GM10847 (cell line): ENCODE measurements around the gene SLC35D3.

Source experiments
- POLR2A ChIP-seq: IDR thresholded peaks from 2 replicates; pipeline ENCODE4 v1.6.1; 2011; ENCODE audit not compliant: insufficient read length; ENCODE audit errors: extremely low read depth

The SLC35D3 gene

DNA sequence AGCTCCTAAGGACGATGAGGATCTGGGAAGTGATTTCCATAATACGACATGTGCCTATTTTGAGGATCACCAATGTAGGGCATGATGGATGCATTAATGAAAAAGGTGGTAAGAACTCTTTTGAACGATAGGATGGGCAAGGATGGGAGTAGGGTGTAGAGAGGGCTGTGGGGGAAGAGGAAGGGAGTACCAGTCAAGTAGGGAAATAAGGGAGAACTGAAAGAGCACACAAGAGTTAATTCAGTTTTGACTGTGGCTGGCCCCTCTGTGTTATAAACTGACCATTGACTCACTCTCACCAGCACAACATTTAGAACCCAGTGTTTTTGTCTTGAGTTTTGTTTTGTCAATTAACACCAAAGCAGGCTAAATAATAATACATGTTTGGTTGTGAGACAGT lies 33.0 kb downstream of the SLC35D3 start:
- TF ChIP-seq POLR2A = no peak

DNA sequence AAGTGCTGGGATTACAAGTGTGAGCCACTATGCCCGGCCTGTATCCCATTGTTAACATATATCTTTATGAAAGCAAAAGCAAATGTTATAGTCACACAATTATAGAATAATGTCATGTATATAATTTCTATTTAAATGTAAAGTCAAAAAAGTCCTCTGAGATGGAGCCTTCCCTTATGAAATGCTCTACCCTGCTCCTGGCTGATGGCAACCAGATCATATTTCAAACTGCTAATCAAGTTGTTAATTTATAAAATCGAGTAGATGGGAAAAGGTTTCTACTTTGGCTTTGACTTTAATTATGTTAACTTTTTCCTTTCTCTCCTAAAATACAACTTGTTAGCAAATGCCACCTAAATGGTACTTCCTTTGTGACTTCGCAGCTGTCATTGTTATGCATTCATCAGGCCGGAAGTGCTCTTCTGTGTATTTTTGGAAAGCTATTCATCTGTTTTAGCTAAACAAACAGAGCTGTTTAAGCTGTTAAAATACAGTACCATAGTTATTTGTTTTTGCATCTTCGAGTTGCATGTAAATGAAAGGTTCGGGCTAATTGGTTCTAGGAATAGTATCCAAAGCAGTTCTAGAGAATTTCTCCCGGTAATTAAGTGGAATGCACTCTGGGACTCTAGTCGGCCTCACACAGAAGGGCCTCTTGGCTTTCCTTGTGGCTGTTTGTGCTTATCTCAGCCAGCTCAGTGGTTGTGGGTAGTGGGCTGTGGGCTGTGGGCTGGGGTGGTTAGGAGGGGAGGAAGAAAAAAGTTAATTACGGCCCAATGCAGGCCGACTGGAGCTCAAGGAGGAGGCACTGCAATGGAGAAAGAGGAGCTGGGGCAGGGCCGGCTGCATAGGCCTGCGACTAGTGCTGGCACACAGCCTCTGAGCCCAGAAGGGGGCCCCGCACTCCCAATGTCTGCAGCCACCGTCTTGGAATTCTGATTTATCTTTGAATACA lies 34.8 kb downstream of the SLC35D3 start:
- no peak for TF ChIP-seq POLR2A

DNA sequence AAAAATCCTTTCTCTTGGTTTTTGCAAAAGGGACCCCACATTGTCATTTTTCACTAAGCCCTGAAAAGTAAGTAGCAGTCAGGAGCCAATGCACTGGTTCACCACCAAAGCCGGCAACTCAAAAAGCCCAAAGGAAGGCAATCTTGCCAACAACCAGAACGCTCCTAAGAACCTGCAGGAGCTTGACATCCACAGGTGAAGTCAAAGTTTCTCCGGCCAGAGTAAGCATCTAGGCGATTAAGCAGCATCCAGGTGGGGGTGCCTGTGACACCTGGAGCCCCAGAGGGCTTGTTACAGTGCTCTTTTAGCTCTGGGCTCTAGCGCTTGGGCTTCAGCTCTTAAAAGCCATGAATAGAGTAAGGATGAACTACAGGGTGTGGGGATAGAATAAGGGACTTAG lies 36.1 kb downstream of the SLC35D3 start:
- no peak for TF ChIP-seq POLR2A

DNA sequence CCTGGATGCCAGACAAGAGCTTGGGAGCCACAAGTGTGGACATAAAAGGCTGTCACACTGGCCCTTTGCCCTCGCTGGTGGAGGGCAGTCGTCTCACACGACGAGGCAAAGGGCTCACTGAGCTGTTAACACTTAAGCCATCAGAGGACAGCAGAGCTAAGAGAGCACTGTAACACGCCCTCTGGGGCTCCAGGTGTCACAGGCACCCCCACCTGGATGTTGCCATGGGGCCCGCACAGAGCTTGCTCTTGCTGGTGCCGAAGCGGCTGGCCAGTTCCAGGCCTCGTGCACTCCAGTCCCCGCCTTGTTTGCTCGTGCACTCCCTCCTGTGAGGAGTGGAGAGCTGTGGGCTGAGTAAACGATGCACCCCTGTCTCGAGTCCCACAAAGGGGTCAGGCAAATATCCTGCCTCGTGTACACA lies 37.4 kb downstream of the SLC35D3 start:
- TF ChIP-seq POLR2A = no peak

DNA sequence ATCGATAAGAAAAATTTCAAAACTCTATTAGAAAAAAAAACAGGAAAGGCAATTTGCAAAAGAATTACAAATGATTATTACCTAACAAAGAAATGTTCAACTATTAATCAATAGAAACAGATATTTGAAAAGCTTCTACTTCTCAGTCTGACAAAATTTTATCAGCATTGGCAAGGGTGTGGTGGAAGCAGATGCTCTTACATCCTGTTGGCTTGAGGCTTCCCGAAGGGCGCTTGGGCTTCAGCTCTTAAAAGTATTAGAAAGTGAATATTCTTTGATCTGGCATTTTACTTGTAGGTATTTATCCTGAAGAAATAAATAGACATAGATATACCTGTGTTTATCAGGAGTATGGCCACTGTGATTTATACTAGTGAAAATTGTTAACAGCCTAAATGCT lies 38.7 kb downstream of the SLC35D3 start:
- TF ChIP-seq POLR2A = no peak

DNA sequence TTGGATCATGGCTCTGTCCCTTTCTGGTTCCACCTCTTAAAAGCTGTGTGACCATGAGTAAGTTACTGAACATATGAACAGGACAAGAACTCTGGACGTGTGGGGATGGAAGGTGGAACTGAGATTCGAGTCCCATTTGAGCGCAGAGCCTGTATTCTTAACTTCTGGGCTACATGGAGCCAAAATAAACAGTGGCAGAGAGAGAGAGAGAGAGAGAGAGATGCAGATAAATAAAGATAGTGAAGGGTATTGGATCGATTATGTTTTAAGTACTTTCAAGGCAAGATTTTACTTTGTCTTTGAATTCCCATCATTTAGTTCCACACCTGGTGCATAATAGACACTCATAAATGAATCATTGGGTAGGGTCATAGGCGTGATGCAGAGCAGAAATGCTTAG lies 39.7 kb downstream of the SLC35D3 start:
- no peak for TF ChIP-seq POLR2A

DNA sequence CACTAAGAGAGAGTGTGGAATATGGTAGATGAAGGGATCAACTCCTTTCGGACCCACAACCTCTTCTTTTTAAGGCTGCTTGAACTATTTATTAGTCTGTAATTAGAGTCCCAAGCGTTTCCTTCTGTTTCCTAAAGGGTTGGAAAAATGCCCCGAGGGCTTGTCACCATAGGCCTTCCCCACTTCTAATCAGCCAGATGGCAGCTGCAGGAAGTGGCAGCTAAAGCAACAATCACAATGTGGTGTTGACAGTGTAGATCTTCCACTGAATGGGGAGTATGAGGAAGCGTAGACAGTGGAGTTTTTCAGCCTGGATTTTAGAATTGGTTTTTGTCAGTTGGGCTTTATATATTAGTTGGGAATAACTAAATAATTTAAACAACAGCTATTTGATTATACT lies 40.6 kb downstream of the SLC35D3 start:
- no peak for TF ChIP-seq POLR2A

DNA sequence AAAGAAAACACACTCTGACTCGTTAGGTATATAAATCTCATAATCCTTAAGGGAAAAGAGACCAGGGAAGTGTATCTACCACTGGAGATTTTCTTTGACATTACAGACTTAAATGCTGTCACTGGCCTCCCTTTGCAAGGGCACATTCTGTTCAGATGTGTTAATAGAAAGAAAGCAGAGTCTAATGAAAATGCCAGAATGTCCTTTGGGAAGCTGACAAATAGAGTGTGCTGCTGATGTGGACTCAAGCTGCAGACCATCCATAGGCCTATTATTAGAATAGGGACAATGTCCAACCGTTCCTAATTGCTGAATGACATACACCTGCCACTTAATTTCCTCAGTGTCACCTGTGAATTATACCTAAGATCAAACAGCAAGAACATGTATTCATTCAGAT lies 41.2 kb downstream of the SLC35D3 start:
- TF ChIP-seq POLR2A = no peak

DNA sequence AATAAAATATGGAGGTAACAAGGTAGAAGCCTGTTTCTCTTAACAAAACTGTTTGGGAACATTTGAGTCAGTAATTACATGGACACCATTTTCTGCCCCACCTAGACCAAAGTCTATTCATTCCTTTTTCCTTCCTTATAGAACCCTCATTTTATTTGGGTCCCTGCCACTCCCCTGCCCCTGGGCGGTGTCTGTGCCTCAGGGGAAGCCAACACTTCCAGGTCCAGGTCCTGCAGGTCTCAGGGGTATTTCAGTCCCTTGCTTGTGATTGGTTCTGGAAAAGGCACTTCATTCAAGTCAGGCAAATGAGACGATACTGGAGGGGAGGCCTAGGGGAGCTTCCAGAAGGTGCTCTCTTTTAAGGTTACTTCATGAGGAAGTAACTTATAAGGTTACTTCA lies 42.3 kb downstream of the SLC35D3 start:
- TF ChIP-seq POLR2A = no peak

DNA sequence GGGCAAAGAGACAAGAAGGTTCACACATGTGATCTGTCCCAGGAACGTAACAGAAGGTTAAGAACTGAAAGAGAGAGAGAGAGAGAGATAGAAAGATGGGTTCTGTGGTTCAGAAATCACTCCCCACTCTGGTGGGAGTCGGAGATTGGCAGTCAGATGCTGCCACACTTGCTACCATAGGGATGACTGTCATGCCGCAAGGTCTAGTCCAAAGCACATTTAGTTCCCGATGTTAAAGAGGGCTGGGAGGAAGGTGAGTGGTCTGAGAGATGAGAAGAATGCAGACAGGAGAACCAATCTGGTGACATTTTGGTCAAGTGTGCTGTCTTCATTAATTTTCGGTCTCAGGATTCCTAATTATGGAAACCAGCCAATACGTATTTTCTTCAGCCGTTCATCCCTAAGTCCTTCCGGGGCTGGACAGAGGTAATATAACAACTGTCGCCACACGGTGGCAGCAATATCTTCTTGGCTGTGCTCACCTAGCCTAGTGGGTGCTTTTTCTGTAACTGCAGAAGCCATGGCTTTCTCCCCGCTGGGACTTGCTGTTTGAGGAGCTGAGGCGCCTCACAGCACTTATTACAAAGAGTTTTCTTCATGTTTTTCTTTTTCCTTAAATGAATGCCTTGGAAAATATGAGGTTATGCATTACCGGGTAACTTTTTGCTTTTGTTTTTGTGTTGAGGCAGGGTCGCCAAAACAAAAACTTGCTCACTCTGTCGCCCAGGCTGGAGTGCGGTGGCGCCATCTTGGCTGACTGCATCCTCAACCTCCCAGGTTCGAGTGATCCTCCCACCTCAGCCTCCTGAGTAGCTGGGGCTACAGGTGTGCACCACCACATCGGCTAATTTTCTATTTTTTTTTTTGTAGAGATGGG lies 46.0 kb downstream of the SLC35D3 start:
- no peak for TF ChIP-seq POLR2A

DNA sequence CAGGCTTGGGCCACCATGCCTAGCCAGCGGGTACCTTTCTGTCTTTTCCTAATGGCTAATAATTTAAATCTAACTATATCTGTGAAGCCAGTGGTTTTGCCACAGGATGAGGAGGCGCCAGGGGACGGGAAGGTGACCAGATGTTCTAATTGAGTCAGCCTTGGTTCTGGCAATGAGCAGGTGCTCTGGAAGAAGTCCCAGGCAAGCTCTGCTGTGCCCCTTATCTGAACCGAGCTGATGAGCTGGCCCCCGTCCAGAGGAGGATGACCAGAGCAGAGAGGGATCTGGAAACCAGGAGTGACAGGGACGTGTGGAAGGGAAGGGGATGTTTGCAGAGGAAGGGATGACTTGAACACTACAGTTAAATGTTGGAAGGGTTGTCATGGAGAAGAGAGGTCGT lies 46.7 kb downstream of the SLC35D3 start:
- no peak for TF ChIP-seq POLR2A

DNA sequence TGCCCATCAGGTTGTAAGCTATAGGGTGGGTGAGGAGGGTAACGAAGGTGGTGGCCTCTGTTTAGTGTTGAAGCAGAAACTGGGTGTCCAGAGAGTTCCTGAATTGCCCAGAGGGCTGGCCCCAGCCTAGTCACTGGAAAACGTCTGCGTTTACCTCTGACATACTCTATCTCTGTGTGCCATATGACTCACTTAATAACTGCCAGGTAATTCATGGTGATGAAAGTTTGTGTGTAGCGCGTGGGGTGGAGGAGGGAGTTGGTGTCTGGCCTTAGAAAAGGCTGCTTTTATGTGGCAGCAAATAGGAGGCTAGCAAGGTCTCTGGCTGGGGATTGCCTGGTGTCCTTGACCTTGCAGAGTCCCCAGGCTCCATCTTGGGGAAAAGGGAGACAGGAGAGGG lies 47.3 kb downstream of the SLC35D3 start:
- no peak for TF ChIP-seq POLR2A

DNA sequence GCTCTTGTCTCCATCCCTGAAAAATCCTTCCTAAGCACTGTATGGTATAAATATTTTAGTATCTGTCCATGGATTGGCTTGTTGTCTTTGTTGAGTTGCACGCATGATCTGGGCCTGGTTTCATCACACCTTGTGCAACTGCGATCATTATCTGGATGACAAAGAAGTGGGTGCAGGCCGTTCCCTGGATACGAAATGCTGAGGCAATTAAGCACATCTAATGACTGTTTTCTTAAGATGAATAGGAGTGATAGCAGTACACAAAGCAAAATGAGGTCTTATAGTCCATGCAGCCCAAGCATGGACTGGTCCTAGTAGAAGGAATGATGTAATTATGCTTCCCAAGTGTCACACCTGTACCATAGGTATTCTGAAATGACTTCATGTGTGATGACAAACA lies 47.8 kb downstream of the SLC35D3 start:
- TF ChIP-seq POLR2A = no peak

DNA sequence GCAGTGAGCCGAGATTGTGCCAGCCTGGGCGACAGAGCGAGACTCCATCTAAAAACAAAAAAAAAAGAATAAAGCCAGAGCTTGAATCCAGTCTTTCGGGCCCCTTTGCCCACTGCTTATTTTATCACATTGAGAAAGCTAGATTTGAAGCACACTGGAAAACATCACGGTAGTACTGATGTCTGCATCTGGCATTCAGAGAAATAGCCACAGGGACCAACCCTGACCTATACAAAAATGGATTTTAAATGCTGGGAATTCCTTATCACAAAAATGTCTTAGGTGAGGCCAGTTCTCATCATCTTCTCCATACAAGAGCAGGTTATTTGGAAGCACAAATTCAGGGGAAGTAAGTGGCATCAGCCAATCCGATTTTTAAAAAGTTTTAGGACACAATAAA lies 49.5 kb downstream of the SLC35D3 start:
- no peak for TF ChIP-seq POLR2A
